HG02759 (cell line): Measurements from ENCODE around the gene OR3A3.
"Not testable (repeated sequence)": the region's sequence is repeated elsewhere in the genome, so short reads cannot be mapped to it uniquely, and the experiment has no call there.

Source experiments
- ATAC-seq: cut with Tn5 transposase; IDR thresholded peaks from one replicate; pipeline ENCODE4 v1.9.1; 2021; ENCODE audit warnings: mild to moderate bottlenecking, moderate library complexity; ENCODE audit not compliant: unreplicated experiment

The OR3A3 gene

DNA sequence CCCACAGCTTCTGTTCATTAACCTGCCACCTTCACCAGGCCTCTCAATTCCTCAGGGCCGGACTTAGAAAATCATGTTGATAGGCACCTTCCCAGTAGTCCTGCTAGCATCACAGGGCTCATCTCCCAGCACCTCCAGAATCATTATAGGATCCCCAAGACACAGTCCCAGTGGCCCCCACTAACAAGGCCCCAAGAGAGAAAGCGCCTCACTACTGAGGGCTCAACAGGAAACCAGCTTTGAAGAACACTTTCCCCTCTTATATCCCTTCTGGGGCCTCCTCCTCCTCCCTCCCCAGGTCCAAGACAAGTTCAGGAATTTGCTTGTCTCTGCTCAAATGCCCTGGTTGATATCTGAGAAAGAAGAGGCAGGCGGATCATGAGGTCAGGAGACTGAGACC is at the start of gene OR3A3:
TSS of gene OR3A3 (plus strand) at position 301 of the 400 bp plus-strand sequence.
- ATAC-seq = no peak

DNA sequence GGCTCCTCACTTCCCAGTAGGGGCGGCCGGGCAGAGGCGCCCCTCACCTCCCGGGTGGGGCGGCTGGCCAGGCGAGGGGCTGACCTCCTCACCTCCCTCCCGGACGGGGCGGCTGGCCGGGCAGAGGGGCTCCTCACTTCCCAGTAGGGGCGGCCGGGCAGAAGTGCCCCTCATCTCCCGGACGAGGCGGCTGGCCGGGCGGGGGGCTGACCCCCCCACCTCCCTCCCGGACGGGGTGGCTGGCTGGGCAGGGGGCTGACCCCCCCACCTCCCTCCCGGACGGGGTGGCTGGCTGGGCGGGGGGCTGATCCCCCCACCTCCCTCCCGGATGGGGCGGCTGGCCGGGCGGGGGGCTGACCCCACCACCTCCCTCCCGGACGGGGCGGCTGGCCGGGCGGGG is 40.0 kb upstream of the OR3A3 start:
- ATAC-seq = not testable (repeated sequence)

DNA sequence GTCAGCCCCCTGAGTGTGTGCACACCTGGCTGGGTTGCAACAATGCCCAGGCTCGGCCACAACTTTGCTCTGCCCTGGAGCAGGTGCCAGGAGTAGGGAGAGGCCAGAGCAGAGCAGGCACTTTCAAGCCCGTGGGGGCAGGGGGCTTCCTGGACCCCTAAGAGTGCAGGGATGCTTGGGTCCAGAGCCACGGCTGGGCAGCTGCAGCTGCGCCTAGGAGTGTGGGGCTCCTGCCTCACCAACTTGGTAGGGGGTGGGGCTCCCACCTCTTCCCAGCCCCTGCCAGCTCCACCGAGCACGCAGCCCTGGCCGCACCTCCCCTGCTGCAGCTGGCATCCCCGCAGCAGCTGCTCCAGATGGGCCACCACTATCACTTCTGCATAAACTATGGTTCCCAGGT is 32.8 kb upstream of the OR3A3 start:
- ATAC-seq = no peak

DNA sequence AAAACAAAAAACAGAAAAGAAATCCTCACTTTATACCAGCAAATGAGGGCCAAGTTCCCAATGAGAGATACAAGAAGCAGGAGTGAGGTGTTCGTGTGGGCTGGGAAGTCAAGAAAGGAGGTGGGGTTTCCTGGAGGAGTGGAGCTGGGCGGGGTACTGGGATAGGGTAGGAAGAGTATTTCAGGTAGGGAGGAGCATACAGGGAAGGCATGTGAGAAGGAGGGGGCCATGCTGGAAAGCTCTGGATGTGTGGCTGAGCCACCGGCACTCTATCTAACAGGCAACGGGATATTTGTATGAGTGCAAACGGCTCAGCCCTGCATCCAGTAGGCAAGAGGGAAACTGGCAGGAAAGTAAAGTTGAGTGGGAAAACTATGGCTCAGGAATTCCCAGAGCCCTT is 29.2 kb upstream of the OR3A3 start:
- no peak for ATAC-seq

DNA sequence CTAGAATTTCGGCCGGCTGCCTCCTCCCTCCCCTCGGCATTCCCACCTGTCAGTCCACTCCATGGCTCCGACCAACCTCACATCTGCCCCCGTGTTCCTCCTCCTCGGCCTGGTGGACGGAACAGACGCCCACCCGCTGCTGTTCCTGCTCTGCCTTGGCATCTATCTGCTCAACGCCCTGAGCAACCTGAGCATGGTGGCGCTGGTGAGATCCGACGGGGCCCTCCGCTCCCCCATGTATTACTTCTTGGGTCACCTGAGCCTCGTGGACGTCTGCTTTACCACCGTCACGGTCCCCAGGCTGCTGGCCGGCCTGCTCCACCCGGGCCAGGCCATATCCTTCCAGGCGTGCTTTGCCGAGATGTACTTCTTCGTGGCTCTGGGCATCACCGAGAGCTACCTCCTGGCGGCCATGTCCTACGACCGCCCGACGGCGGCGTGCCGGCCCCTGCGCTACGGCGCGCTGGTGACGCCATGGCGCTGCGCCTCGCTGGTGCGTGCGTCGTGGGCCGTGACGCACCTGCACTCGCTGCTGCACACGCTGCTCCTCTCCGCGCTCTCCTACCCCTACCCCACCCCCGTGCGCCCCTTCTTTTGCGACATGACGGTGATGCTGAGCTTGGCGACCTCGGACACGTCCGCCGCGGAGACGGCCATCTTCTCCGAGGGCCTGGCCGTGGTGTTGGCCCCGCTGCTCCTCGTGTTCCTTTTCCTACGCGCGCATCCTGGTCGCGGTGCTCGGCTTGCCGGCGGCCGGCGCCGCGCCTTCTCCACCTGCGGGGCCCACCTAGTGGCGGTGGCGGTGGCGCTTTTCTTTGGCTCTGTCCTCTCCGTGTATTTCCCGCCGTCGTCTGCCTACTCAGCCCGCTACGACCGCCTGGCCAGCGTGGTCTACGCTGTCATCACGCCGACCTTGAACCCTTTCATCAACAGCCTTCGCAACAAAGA is 25.0 kb upstream of the OR3A3 start, which contains the start of gene OR3A2:
TSS of gene OR3A2 (minus strand) at position 440 of the 948 bp plus-strand sequence.
- no peak for ATAC-seq

DNA sequence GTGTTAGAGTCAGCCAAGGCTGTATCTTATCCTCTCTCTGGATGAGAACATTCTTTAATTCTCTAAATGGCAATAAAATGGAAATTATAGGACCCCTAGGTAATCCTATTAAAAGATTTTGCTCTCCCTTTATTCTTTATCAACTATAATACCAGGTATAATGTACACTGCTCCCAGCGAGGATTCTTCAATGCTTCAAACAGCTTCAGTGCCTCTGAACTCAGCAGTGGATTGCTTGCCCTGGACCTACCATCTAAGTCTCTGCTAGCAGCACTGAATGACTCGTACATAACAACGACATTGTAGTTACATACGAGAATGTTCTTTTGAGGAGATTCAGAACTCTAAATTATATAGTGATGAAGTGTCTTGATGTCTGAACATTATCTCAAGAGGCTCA is 21.4 kb upstream of the OR3A3 start:
- no peak for ATAC-seq

DNA sequence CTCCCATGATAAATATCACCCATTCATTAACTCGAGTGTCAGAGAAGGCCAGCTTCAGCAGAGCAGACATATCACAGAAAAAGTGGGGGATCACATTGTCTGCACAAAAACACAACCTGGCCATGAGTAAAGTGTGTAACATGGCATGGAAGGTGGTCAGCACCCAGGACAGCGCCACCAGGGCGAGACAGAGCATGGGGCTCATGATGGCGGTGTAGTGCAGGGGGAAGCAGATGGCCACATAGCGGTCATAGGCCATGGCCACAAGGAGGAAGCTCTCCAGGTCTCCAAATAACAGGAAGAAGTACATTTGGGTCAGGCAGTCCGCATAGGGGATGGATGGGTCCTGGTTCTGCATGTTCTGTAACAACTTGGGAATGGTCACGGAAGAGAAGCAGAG is 13.4 kb upstream of the OR3A3 start:
- ATAC-seq = not testable (repeated sequence)

DNA sequence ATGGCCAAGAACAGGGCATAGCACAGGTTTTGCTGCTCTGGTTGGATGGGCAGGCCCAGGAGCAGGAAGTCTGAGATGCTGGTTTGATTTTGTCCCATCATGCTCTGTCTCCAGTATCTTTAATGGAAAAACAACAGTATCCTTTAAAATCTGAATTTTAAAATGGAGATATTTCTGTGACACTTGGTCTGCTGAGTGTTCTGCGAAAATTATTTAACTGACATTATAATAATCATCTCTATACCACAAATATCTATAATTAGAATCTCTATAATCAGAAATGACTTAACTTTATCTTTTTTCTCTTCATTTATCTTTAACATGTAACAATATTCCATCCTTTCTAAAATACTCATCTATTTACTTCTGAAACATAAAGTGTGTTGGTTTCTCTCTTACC is 12.9 kb upstream of the OR3A3 start, which contains the start of gene OR1E1:
TSS of gene OR1E1 (minus strand) at position 101 of the 400 bp plus-strand sequence. CDS start at position 101, 0 bp downstream.
- no peak for ATAC-seq

DNA sequence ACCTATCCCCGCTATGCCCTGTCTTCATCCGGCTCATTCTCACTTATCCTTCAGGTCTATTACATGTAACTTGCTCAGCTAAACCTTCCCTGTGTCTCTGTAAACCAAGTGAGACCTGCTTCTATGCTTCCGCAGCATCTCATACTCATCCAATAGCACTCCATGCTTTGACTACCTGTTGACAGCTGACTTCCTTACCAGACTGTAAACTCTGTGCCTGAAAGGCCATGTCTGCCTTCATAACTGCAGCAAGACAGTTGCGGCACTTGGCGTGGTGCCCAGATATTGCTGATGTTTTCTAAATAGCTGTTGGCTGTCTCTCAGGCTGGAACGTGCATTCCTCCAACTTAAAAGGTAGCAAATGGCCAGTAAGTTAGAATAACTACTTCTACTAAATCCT is 11.1 kb upstream of the OR3A3 start:
- no peak for ATAC-seq

DNA sequence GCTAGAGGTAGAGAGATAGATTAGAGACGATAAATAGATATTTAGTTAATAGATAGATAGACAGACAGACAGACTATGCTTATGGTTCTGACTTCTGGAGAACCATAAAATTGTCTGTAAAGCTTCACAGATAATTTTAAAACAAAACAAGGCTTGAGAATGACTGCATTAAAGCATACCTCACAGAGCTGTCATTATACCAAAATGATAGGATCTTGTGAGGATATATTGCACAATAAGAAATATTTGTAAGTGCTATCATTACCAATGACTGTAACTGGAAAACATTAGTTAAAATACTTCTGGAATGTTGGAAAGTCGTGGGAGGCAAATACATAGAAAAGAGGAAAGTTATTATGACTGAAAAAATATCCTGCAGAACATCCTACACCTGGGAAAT is 9.4 kb upstream of the OR3A3 start:
- no peak for ATAC-seq

DNA sequence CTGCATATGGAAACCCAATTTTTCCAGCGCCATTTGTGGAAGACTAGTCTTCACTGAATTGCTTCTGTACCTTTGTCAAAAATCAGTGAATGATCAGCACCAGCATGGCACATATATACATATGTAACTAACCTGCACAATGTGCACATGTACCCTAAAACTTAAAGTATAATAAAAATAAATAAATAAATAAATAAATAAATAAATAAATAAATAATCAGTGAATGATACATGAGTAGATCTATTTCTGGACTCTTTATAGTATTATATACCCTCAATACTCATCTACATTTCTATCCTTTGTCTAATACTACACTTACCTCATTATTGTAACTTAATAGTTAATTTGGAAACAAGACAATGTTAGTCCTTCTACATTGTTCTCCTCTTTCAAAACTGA is 7.3 kb upstream of the OR3A3 start:
- not testable (repeated sequence) for ATAC-seq

DNA sequence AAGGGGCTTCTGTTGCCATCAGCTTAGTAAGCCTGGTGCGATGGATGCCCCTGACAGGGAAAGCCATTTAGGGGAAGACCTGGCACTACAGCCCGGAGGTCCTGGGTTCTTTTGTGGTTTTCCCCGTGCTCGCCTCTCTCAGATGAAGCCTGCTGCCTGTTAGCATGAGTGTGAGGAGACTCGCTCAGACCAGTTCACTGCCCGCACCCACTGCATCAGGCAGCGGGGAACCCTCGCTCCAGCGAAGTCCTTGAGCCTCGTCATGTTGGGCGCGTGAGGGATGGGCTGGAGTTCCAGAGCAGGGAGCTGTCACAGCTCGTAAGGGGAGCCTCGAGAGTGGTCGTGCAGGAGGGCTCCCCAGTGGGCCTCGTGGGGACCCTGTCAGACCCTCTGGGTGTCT is 1.0 kb downstream of the OR3A3 start:
- not testable (repeated sequence) for ATAC-seq

DNA sequence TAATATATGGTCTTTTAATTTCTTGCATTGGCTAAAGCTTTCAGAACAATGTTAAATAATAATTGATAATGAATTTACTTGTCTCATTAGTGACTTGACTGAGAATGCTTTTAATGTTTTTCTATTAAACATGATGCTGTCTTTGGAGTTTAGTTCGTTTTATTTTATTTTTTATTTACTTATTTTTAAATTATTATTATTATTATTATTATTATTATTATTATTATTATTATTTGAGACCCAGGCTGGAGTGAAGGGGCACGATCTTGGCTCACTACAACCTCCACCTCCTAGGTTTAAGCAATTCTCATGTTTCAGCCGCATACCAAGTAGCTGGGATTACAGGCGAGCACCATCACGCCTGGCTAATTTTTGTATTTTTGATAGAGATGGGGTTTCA is 4.4 kb downstream of the OR3A3 start:
- no peak for ATAC-seq

DNA sequence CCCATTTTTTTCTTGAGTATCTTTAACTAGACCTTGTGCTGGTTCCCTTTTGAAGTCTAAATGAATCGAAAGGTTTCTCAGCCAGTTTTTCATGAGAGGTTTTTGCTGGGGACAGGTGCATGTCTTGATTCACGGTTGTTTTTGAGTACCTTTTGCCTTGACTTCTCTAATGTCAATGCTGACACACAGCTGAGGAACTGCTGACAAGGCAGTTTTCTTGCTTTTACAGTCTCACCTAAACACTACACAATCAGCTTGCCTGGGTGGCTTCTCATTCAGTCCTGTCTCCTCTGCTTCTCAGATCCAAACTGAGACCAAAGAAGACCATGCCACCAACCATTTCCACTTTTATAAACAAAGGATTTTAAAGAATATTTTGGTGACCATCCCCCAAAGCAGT is 7.1 kb downstream of the OR3A3 start:
- ATAC-seq = no peak

DNA sequence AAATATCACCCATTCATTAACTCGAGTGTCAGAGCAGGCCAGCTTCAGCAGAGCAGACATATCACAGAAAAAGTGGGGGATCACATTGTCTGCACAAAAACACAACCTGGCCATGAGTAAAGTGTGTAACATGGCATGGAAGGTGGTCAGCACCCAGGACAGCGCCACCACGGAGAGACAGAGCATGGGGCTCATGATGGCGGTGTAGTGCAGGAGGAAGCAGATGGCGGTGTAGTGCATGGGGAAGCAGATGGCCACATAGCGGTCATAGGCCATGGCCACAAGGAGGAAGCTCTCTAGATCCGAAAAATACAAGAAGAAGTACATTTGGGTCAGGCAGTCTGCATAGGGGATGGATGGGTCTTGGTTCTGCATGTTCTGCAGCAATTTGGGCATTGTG is 22.0 kb downstream of the OR3A3 start:
- not testable (repeated sequence) for ATAC-seq

DNA sequence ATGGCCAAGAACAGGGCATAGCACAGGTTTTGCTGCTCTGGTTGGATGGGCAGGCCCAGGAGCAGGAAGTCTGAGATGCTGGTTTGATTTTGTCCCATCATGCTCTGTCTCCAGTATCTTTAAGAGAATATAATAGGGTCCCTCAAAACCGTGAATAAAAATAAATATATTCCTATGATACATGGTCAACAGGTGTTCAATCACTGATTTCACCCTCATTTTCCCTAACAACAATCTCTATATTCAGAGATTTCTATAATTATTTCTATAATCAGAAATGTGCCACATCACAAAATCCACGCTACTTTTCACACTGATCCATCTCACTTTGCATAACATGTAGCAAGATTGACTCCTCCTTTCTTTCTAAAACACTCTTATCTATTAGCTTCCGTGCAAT is 22.6 kb downstream of the OR3A3 start, which contains the start of gene OR1E2:
TSS of gene OR1E2 (minus strand) at position 101 of the 400 bp plus-strand sequence. CDS start at position 101, 0 bp downstream.
- ATAC-seq = no peak

DNA sequence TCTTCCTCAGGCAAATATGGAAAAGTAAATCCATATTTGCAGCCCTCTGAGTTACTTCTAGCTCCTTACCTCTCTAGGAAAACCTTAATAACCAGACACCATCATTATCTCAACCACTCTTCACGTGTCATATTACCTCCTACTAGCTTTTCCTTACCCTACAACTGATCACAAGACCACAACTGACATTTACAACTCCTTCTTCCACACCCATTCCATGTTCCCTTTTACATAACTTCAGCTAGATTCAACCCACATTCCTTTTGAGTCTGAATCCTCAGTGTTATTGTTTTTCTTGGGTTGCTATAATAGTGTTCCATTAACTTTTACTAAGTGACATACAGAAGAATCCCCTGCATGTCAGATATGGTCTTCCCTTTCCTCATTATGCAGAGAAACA is 27.2 kb downstream of the OR3A3 start:
- no peak for ATAC-seq

DNA sequence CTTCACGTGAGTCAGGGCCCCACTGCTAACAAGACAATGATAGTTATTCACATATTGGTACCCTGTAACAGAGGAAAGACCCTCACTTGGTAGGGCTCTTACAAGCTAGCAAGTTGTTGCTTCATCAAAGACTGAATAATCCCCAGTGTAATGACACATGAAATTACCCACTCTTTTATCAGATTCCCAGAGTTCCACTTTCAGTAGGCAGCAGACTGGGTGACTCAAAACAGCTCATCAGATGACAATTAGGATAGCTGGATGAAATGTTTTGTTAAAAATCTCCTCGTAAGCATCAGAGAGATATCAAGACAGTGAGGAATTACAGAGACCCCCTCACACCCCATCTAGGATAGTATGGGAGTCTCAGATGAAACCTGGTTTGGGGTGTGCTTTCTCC is 29.3 kb downstream of the OR3A3 start:
- no peak for ATAC-seq

DNA sequence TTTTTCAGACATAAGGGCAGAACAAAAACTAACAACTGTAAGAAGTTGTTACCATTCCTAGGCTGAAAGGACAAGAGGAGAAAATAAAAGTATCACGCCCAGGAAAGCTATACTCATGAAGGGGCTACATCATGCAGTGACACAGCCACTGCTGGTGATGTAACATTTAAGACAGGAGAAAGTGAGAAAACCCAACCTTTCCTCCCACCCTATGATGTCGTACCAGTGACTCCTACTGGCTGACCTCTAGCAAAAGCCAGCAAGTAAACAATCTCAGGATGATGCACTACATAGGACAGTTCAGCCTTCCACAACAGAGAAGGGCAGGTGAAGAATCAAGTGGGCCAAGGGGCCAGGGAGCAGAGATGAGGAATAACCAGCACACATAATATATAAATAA is 36.5 kb downstream of the OR3A3 start:
- ATAC-seq = no peak

DNA sequence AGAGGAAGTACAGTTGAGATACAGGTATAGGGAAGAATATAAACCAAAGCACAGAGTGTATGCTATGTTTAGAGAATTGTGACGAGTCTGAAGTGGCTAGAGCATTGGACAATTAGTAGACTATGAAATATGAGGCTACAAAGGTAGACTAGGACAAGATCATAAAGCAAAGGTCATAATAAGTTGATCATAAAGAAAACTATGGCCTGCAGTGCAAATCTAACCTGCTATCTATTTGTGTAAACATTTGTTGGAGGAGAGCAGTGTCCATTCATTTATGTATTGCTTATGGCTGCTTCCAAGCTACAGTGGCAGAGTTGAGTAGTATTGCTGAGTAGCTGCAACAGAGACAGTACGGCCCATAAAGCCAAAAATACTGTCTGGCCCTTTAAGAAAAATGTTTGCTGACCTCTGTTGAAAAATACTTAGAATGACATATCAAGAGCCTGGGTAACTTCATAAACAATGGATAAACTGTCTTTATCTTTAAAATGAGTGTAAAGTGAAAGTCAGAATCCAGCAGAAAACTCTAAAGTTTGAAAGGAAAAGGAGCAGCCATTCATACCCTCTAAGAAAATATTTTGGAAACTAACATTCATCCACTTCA is 37.0 kb downstream of the OR3A3 start:
- ATAC-seq = no peak

DNA sequence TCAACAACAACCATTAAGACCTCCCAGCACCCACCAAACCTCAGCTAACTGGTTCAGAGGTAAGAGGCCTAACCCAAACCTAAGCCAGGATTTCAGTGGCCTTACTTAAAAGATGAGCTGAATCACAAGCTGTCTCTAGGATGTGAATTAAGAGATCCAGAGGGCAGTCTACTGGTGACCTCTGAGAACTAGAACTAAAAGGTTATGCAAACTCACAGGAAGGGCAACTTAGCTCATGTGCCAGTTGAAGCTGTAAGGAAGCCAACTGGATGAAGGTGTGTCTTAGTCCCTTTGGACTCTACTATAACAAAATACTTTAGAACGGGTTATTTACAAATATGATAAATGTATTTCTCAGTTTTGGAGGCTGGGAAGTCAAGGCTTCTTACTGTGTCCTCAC is 55.2 kb downstream of the OR3A3 start:
- ATAC-seq = not testable (repeated sequence)

DNA sequence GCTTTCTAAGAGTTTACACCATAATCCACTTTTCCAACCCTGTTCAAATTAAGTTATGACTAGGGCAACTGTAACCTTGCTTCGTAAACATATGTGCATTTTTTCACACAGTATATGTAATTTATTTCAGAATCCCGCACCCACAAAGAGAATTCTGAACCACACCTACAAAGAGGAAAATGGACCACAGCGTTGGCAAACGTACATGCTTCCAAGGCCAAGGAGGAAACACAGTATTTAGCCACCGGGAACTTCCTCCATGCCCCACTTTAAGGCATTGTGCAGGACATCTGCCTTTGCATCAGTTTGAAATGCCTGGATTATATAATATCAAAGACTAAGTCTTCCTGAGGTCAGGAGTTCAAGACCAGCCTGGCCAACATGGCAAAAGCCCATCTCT is 58.4 kb downstream of the OR3A3 start:
- no peak for ATAC-seq
